WI38 (cell line): Measurements from ENCODE around the gene EPHB1.

Source experiments
- H3K4me3 ChIP-seq: 2 replicates; pipeline ENCODE4 v1.5.1; 2011; ENCODE audit warnings: low read depth, mild to moderate bottlenecking, control low read depth, low read length
- CTCF ChIP-seq: IDR thresholded peaks from 2 replicates; pipeline ENCODE4 v1.5.1; 2012; ENCODE audit warnings: low read depth, mild to moderate bottlenecking, control low read depth, low read length

The EPHB1 gene

DNA sequence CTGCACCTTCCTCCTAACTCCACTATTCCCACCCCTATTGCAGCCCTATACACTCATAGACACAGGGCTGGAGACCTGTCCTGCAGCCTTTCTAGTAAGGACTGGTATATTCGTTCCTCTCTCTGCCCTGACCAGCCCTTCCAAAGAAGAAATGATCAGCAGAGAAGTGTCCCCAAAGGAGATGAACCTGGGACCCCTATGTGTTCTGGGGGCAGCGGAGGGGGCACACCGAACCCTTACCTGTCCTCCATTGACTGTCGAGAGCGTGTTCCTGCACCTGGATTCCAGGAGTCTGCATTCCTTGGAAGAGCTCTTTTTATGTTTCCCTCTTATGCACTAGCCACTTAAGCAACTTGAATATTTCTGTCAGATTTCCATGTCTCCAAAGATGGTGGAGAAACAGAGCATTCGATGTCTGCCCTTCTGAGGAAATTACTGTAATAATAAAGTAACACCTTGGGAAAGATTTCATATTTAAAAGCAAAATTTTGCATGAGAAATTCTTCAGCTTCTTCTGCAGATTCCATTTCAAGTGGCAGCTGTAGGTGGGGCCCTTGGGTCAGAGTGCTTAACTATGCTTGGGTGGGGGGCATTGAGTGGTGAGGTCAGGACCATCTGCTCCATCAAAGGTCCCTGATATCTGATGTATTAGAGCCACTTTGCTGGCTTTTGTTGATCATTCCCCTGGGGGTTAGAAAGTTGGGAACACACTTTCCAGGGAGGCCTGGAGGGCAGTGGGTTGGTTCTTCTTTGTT is 6.3 kb downstream of the EPHB1 start:
- no peak for TF ChIP-seq CTCF
- no peak overlapping the region for H3K4me3 ChIP-seq

- no peak for TF ChIP-seq CTCF
- H3K4me3 ChIP-seq, result no peak overlapping the region
These were observed 7.5 kb downstream of the EPHB1 start for GRCh38 chr3:134802428-134803050.

GRCh38 chr3:134803051-134803505 is 8.0 kb downstream of the EPHB1 start:
- no peak for TF ChIP-seq CTCF
- H3K4me3 ChIP-seq, result no peak overlapping the region

- H3K4me3 ChIP-seq, result no peak overlapping the region
- TF ChIP-seq CTCF, result no peak
These were observed 8.6 kb downstream of the EPHB1 start for GRCh38 chr3:134803652-134804051.

- TF ChIP-seq CTCF, result no peak
- H3K4me3 ChIP-seq, result no peak overlapping the region
These were observed 9.7 kb downstream of the EPHB1 start for GRCh38 chr3:134804508-134805480.

- no peak overlapping the region for H3K4me3 ChIP-seq
- TF ChIP-seq CTCF, result no peak
These were observed 12.1 kb downstream of the EPHB1 start for GRCh38 chr3:134807189-134807588.
